Activated naive CD4-positive, alpha-beta T cell treated with anti-CD3 and anti-CD28 coated beads for 36 hours (primary cell): ENCODE measurements around the gene ATAD1. TPM values are rescaled to one million over a fixed set of nuclear protein-coding genes. Genes with fewer than 3 reads are reported as not detected.
"Not testable (repeated sequence)": the region's sequence is repeated elsewhere in the genome, so short reads cannot be mapped to it uniquely, and the experiment has no call there.

Experiments
- CTCF ChIA-PET: fragments of 350-600 bp; sonication (Branson Sonifier 250); formaldehyde crosslinking; loops from one replicate; lab custom pipeline; 2021; ENCODE audit warnings: antibody characterized with exemption; lab: Charles Lee
- DNase-seq: peaks from one replicate; pipeline ENCODE4 v3.0.0-alpha.2; 2020
- H3K27ac Mint-ChIP-seq: one replicate; pipeline ENCODE4 v1.8.0; 2021; ENCODE audit warnings: mild to moderate bottlenecking, mixed read lengths
- H3K27me3 Mint-ChIP-seq: one replicate; pipeline ENCODE4 v1.8.0; 2021; ENCODE audit warnings: low read depth, mixed read lengths
- H3K36me3 Mint-ChIP-seq: one replicate; pipeline ENCODE4 v1.8.0; 2021; ENCODE audit warnings: low read depth, mixed read lengths
- H3K4me1 Mint-ChIP-seq: one replicate; pipeline ENCODE4 v1.8.0; 2021; ENCODE audit warnings: low read depth, mixed read lengths
- H3K4me3 Mint-ChIP-seq: one replicate; pipeline ENCODE4 v1.8.0; 2021; ENCODE audit warnings: mild to moderate bottlenecking, moderate library complexity, mixed read lengths
- H3K9me3 Mint-ChIP-seq: one replicate; pipeline ENCODE4 v1.8.0; 2021; ENCODE audit warnings: mixed read lengths
- intact Hi-C: fragments of 100-400 bp; cut with micrococcal nuclease; formaldehyde crosslinking; loops from one replicate; pipeline ENCODE4 v1.15.1; 2023
- total RNA-seq, 2 experiments: library from RNA; stranded (reverse); gene quantifications; one replicate each; pipeline ENCODE4 v1.2.3, GENCODE V29; 2021

Gene ATAD1
- total RNA-seq, 2 experiments from 2014 or later: 47.4 to 53.7 TPM

GRCh38 chr10:87761892-87762291, 56.1 kb downstream of the ATAD1 start:
- Mint-ChIP-seq H3K9me3 (no peaks in the 10 kb centered on the region), H3K27ac (peak overlapping the region; percentile 86), H3K4me1 (peaks cover 37% of the 10 kb centered on the region), H3K36me3 (peaks cover 13% of the 10 kb centered on the region), H3K4me3 (no peak overlapping the region), H3K27me3 (no peaks in the 10 kb centered on the region)
- intact Hi-C loops: loop anchor here (1.0 to 5.0 kb wide), 9 partner anchors 8 to 625 kb away; partner anchors contain the start of gene ATAD1
- CTCF ChIA-PET: interaction anchor here (0.7 to 2.2 kb wide), 4 partner anchors 10 to 190 kb away, joined by 3 to 6 read pairs (median 4); no protein-coding TSS in a partner anchor
- DNase-seq: peak; percentile 77

DNA sequence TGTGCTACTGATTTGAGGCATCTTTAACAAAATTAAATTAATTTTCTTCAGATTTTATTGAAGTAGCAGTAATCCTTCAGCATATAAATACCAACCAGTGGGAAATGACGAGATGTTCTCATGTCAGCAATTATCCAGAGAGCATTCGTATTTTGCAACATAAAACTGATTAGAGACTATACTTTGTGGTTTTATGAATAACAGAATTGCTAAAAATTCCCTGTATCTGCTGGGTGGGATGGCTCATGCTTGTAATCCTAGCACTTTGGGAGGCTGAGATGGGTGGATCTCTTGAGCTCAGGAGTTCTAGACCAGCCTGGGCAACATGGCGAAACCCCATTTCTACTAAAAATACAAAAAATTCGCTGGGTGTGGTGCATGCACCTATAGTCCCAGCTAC, 56.9 kb downstream of the ATAD1 start:
- Mint-ChIP-seq H3K27ac (peak overlapping the region; percentile 53), H3K9me3 (no peaks in the 10 kb centered on the region), H3K4me1 (peaks cover 37% of the 10 kb centered on the region), H3K36me3 (peaks cover 12% of the 10 kb centered on the region), H3K4me3 (no peak overlapping the region), H3K27me3 (no peaks in the 10 kb centered on the region)
- CTCF ChIA-PET: interaction anchor here (0.6 to 2.2 kb wide), 5 partner anchors 10 to 103 kb away, joined by 3 to 6 read pairs (median 4); no protein-coding TSS in a partner anchor
- DNase-seq: no peak
- intact Hi-C loops: loop anchor here (5.0 kb wide), 2 partner anchors 391 to 511 kb away; no protein-coding TSS in a partner anchor

GRCh38 chr10:87760195-87760905, 57.7 kb downstream of the ATAD1 start:
- DNase-seq: peak; percentile 42
- Mint-ChIP-seq H3K27ac (no peak overlapping the region), H3K4me1 (peaks cover 37% of the 10 kb centered on the region), H3K27me3 (no peaks in the 10 kb centered on the region), H3K4me3 (no peak overlapping the region), H3K36me3 (peaks cover 17% of the 10 kb centered on the region), H3K9me3 (no peaks in the 10 kb centered on the region)
- CTCF ChIA-PET: interaction anchor here (1.5 to 2.2 kb wide), 4 partner anchors 9 to 102 kb away, joined by 3 to 7 read pairs (median 5); no protein-coding TSS in a partner anchor
- intact Hi-C loops: loop anchor here (5.0 kb wide), 2 partner anchors 392 to 512 kb away; no protein-coding TSS in a partner anchor

- intact Hi-C loops: no loop called here
- Mint-ChIP-seq H3K27me3 (no peaks in the 10 kb centered on the region), H3K27ac (no peak overlapping the region), H3K9me3 (no peaks in the 10 kb centered on the region), H3K4me3 (no peak overlapping the region), H3K4me1 (peaks cover 39% of the 10 kb centered on the region), H3K36me3 (peaks cover 15% of the 10 kb centered on the region)
- DNase-seq: no peak
- CTCF ChIA-PET: interaction anchor here (1.7 to 2.2 kb wide), 2 partner anchors 13 to 25 kb away, joined by 6 to 7 read pairs; no protein-coding TSS in a partner anchor
Measured at GRCh38 chr10:87759551-87759950, 58.5 kb downstream of the ATAD1 start.

DNA sequence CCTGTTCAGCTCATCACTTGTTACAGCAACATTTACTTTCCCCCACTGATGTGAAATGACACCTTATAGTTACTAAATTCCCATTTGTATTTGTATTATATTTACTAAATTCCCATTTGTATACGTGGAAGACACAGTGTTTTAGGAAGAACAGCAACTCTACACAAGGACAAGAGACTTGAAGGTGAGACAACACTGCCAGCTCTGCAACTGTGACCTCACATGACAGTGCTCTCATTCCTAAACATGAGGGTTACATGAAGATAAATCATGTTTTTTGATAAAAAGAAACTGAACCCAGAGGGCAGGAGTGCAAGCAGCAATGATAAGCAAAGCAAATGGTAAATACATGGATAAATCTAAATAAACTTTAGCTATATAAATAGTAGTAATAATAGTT, 60.3 kb downstream of the ATAD1 start:
- Mint-ChIP-seq H3K36me3 (peaks cover 21% of the 10 kb centered on the region), H3K27ac (no peak overlapping the region), H3K27me3 (no peaks in the 10 kb centered on the region), H3K4me1 (peaks cover 49% of the 10 kb centered on the region), H3K9me3 (no peaks in the 10 kb centered on the region), H3K4me3 (no peak overlapping the region)
- CTCF ChIA-PET: no interaction called here
- DNase-seq: no peak
- intact Hi-C loops: no loop called here

DNA sequence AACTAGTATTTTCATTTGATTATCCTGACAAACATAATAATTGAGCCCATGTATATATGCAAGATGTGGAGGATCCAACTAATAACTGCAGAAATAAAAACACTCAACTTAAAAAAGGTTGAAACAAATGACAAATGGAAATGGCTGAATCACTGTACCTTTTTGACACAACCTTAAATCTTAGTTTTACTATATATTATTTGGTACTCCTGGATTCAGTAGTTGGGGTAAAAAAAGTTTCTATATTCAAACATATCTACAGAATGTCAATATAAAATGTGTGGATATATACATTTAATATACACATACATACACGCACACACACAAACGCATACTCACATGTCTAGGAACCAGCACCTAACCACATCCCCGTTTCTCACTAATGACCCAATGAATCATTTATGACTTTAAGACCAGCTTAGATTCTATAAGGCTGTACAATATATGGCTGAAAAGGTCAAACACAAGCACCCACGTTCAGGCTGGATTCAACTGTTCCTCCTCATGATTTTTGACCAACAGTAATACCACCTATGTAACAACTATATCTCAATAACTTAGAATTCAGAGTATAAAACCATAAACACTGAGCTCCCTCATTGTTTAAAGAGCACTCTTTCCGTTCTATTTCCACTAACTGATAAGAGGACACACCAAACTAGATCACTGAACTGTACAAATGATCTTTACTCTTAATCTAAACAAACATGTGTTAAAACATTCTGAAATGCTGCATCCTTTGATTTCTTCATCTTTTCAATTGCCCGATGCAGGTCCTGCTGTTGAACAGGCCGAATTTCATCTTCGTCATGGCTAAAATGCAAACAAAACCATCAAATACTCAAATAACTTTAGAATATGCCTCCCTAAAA, 63.8 kb downstream of the ATAD1 start:
- peak overlapping the region; percentile 50 for H3K27ac Mint-ChIP-seq
- H3K9me3 Mint-ChIP-seq: no peaks in the 10 kb centered on the region
- CTCF ChIA-PET: interaction anchor here (0.6 kb wide), 1 partner anchor 224 kb away, joined by 5 read pairs; no protein-coding TSS in a partner anchor
- no peak overlapping the region for H3K4me3 Mint-ChIP-seq
- intact Hi-C loops: loop anchor here (1.0 kb wide), 1 partner anchor 8 kb away; no protein-coding TSS in a partner anchor
- H3K4me1 Mint-ChIP-seq: peaks cover 45% of the 10 kb centered on the region
- no peak for DNase-seq
- H3K36me3 Mint-ChIP-seq: peaks cover 17% of the 10 kb centered on the region
- no peaks in the 10 kb centered on the region for H3K27me3 Mint-ChIP-seq

- Mint-ChIP-seq H3K36me3 (peaks cover 16% of the 10 kb centered on the region), H3K4me3 (no peak overlapping the region), H3K4me1 (peaks cover 39% of the 10 kb centered on the region), H3K27ac (no peak overlapping the region), H3K9me3 (no peaks in the 10 kb centered on the region), H3K27me3 (no peaks in the 10 kb centered on the region)
- intact Hi-C loops: no loop called here
- no peak for DNase-seq
- CTCF ChIA-PET: interaction anchor here (1.5 kb wide), 1 partner anchor 18 kb away, joined by 5 read pairs; no protein-coding TSS in a partner anchor
Measured at GRCh38 chr10:87752566-87752965, 65.5 kb downstream of the ATAD1 start.

GRCh38 chr10:87751274-87751673, 66.8 kb downstream of the ATAD1 start:
- DNase-seq: no peak
- CTCF ChIA-PET: interaction anchor here (1.3 to 1.5 kb wide), 4 partner anchors 10 to 106 kb away, joined by 3 to 5 read pairs (median 4); no protein-coding TSS in a partner anchor
- no peak overlapping the region for H3K27ac Mint-ChIP-seq
- intact Hi-C loops: no loop called here
- no peaks in the 10 kb centered on the region for H3K27me3 Mint-ChIP-seq
- H3K4me3 Mint-ChIP-seq: no peak overlapping the region
- H3K36me3 Mint-ChIP-seq: peaks cover 16% of the 10 kb centered on the region
- no peaks in the 10 kb centered on the region for H3K9me3 Mint-ChIP-seq
- peaks cover 39% of the 10 kb centered on the region for H3K4me1 Mint-ChIP-seq

- Mint-ChIP-seq H3K36me3 (peaks cover 11% of the 10 kb centered on the region), H3K4me1 (peaks cover 39% of the 10 kb centered on the region), H3K27me3 (no peaks in the 10 kb centered on the region), H3K9me3 (no peaks in the 10 kb centered on the region), H3K4me3 (no peak overlapping the region), H3K27ac (no peak overlapping the region)
- no peak for DNase-seq
- CTCF ChIA-PET: interaction anchor here (1.3 to 1.5 kb wide), 3 partner anchors 11 to 107 kb away, joined by 3 to 4 read pairs (median 3); no protein-coding TSS in a partner anchor
- intact Hi-C loops: no loop called here
Measured at GRCh38 chr10:87750817-87751216, 67.2 kb downstream of the ATAD1 start.

GRCh38 chr10:87750001-87750671, 67.9 kb downstream of the ATAD1 start:
- intact Hi-C loops: no loop called here
- no peak overlapping the region for H3K4me3 Mint-ChIP-seq
- peaks cover 9% of the 10 kb centered on the region for H3K36me3 Mint-ChIP-seq
- no peak for DNase-seq
- no peaks in the 10 kb centered on the region for H3K27me3 Mint-ChIP-seq
- CTCF ChIA-PET: interaction anchor here (0.6 to 1.5 kb wide), 3 partner anchors 11 to 108 kb away, joined by 3 to 4 read pairs (median 3); no protein-coding TSS in a partner anchor
- peaks cover 39% of the 10 kb centered on the region for H3K4me1 Mint-ChIP-seq
- H3K9me3 Mint-ChIP-seq: no peaks in the 10 kb centered on the region
- no peak overlapping the region for H3K27ac Mint-ChIP-seq

- intact Hi-C loops, H3K27ac Mint-ChIP-seq, H3K27me3 Mint-ChIP-seq, H3K9me3 Mint-ChIP-seq, CTCF ChIA-PET, H3K4me3 Mint-ChIP-seq, H3K36me3 Mint-ChIP-seq, DNase-seq: not testable (repeated sequence)
- H3K4me1 Mint-ChIP-seq: peaks cover 27% of the 10 kb centered on the region
Measured at GRCh38 chr10:87748244-87748643, 69.8 kb downstream of the ATAD1 start.
